Measurements from ENCODE around the gene PAX5.

DNA sequence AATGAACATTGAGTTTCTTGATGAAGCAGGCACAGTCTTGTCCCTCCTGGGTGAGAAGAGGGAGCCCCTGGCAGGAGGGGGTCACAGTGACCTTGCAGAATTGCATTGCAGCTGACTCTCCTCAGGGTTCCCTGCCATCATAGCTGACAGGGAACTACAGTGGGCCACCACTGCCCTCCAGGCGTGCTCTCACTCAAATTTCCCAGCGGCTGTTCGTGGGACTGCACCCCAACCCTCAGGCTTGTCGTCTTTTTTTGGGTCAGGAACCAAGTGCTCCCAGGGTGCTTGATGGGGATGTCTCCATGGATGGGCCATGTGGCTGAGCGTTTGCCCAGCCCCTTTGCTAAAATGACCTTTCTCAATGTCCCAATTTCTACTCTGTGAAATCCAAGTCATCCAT lies 245.5 kb downstream of the PAX5 start:
- TF ChIP-seq, protein P1, sequence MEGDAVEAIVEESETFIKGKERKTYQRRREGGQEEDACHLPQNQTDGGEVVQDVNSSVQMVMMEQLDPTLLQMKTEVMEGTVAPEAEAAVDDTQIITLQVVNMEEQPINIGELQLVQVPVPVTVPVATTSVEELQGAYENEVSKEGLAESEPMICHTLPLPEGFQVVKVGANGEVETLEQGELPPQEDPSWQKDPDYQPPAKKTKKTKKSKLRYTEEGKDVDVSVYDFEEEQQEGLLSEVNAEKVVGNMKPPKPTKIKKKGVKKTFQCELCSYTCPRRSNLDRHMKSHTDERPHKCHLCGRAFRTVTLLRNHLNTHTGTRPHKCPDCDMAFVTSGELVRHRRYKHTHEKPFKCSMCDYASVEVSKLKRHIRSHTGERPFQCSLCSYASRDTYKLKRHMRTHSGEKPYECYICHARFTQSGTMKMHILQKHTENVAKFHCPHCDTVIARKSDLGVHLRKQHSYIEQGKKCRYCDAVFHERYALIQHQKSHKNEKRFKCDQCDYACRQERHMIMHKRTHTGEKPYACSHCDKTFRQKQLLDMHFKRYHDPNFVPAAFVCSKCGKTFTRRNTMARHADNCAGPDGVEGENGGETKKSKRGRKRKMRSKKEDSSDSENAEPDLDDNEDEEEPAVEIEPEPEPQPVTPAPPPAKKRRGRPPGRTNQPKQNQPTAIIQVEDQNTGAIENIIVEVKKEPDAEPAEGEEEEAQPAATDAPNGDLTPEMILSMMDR (IDR thresholded peaks at IDR 0.05): peak in 1 of 3 experiments; percentile 38
- no peak for TF ChIP-seq POLR2A (IDR thresholded peaks at IDR 0.05)
